Measurements from ENCODE around the gene LRRN3. TPM values are rescaled to one million over a fixed set of nuclear protein-coding genes. Genes with fewer than 3 reads are reported as not detected.

LRRN3 gene
- 3.8 TPM for total RNA-seq

GRCh38 chr7:111090846-111091245 lies at the start of gene LRRN3:
Gene LRRN3 (plus strand): TSS chr7:111091127. CDS start chr7:111122773, 31,646 bp downstream.
- no peaks in the 10 kb centered on the region for H3K9me3 ChIP-seq (ENCODE audit: low read depth, low read length)
- no peaks in the 10 kb centered on the region for H3K27me3 ChIP-seq (ENCODE audit: insufficient read depth, low read length)
- H3K4me3 ChIP-seq (ENCODE audit: low read length) = peak within 1 kb of the TSS; percentile 34

GRCh38 chr7:111041577-111041976 lies 49.4 kb upstream of the LRRN3 start:
- H3K9me3 ChIP-seq (ENCODE audit: low read depth, low read length) = no peaks in the 10 kb centered on the region

More at GRCh38 chr7:111090846-111091245, at the start of gene LRRN3:
- H3K4me1 ChIP-seq (ENCODE audit: insufficient read depth, low read length) = no peaks in the 10 kb centered on the region

GRCh38 chr7:111042842-111043241 lies 48.1 kb upstream of the LRRN3 start:
- no peaks in the 10 kb centered on the region for H3K9me3 ChIP-seq (ENCODE audit: low read depth, low read length)
- no peak overlapping the region for H3K4me3 ChIP-seq (ENCODE audit: low read length)
- H3K27me3 ChIP-seq (ENCODE audit: insufficient read depth, low read length) = no peaks in the 10 kb centered on the region
- H3K4me1 ChIP-seq (ENCODE audit: insufficient read depth, low read length) = no peaks in the 10 kb centered on the region

More at GRCh38 chr7:111041577-111041976, 49.4 kb upstream of the LRRN3 start:
- H3K4me3 ChIP-seq (ENCODE audit: low read length) = no peak overlapping the region
- H3K4me1 ChIP-seq (ENCODE audit: insufficient read depth, low read length) = no peaks in the 10 kb centered on the region
- H3K27me3 ChIP-seq (ENCODE audit: insufficient read depth, low read length) = no peaks in the 10 kb centered on the region

GRCh38 chr7:111043561-111043960 lies 47.4 kb upstream of the LRRN3 start:
- no peak overlapping the region for H3K4me3 ChIP-seq (ENCODE audit: low read length)
- no peaks in the 10 kb centered on the region for H3K9me3 ChIP-seq (ENCODE audit: low read depth, low read length)

GRCh38 chr7:111045449-111045848 lies 45.5 kb upstream of the LRRN3 start:
- Histone ChIP-seq H3K4me3 (ENCODE audit: low read length) (no peak overlapping the region), H3K27me3 (ENCODE audit: insufficient read depth, low read length) (no peaks in the 10 kb centered on the region), H3K4me1 (ENCODE audit: insufficient read depth, low read length) (no peaks in the 10 kb centered on the region), H3K9me3 (ENCODE audit: low read depth, low read length) (no peaks in the 10 kb centered on the region)

More at GRCh38 chr7:111043561-111043960, 47.4 kb upstream of the LRRN3 start:
- Histone ChIP-seq H3K4me1 (ENCODE audit: insufficient read depth, low read length) (no peaks in the 10 kb centered on the region), H3K27me3 (ENCODE audit: insufficient read depth, low read length) (no peaks in the 10 kb centered on the region)

- no peaks in the 10 kb centered on the region for H3K9me3 ChIP-seq (ENCODE audit: low read depth, low read length)
- H3K4me1 ChIP-seq (ENCODE audit: insufficient read depth, low read length) = no peaks in the 10 kb centered on the region
- H3K4me3 ChIP-seq (ENCODE audit: low read length) = no peak overlapping the region
- no peaks in the 10 kb centered on the region for H3K27me3 ChIP-seq (ENCODE audit: insufficient read depth, low read length)
Observed at GRCh38 chr7:111047595-111047994, 43.3 kb upstream of the LRRN3 start.

GRCh38 chr7:111049971-111050680 lies 40.8 kb upstream of the LRRN3 start:
- Histone ChIP-seq H3K27me3 (ENCODE audit: insufficient read depth, low read length) (no peaks in the 10 kb centered on the region), H3K9me3 (ENCODE audit: low read depth, low read length) (no peaks in the 10 kb centered on the region), H3K4me1 (ENCODE audit: insufficient read depth, low read length) (no peaks in the 10 kb centered on the region), H3K4me3 (ENCODE audit: low read length) (no peak overlapping the region)

- no peak overlapping the region for H3K4me3 ChIP-seq (ENCODE audit: low read length)
- H3K4me1 ChIP-seq (ENCODE audit: insufficient read depth, low read length) = no peaks in the 10 kb centered on the region
- H3K9me3 ChIP-seq (ENCODE audit: low read depth, low read length) = no peaks in the 10 kb centered on the region
- H3K27me3 ChIP-seq (ENCODE audit: insufficient read depth, low read length) = no peaks in the 10 kb centered on the region
Observed at GRCh38 chr7:111050875-111051416, 40.0 kb upstream of the LRRN3 start.

GRCh38 chr7:111051832-111052231 lies 39.1 kb upstream of the LRRN3 start:
- Histone ChIP-seq H3K4me3 (ENCODE audit: low read length) (no peak overlapping the region), H3K4me1 (ENCODE audit: insufficient read depth, low read length) (no peaks in the 10 kb centered on the region), H3K9me3 (ENCODE audit: low read depth, low read length) (no peaks in the 10 kb centered on the region), H3K27me3 (ENCODE audit: insufficient read depth, low read length) (no peaks in the 10 kb centered on the region)

- no peaks in the 10 kb centered on the region for H3K27me3 ChIP-seq (ENCODE audit: insufficient read depth, low read length)
- H3K9me3 ChIP-seq (ENCODE audit: low read depth, low read length) = no peaks in the 10 kb centered on the region
- H3K4me1 ChIP-seq (ENCODE audit: insufficient read depth, low read length) = no peaks in the 10 kb centered on the region
- no peak overlapping the region for H3K4me3 ChIP-seq (ENCODE audit: low read length)
Observed at GRCh38 chr7:111053035-111053434, 37.9 kb upstream of the LRRN3 start.

- Histone ChIP-seq H3K4me1 (ENCODE audit: insufficient read depth, low read length) (no peaks in the 10 kb centered on the region), H3K9me3 (ENCODE audit: low read depth, low read length) (no peaks in the 10 kb centered on the region), H3K4me3 (ENCODE audit: low read length) (no peak overlapping the region), H3K27me3 (ENCODE audit: insufficient read depth, low read length) (no peaks in the 10 kb centered on the region)
Observed at GRCh38 chr7:111056371-111056770, 34.6 kb upstream of the LRRN3 start.

- no peak overlapping the region for H3K4me3 ChIP-seq (ENCODE audit: low read length)
- no peaks in the 10 kb centered on the region for H3K27me3 ChIP-seq (ENCODE audit: insufficient read depth, low read length)
- H3K9me3 ChIP-seq (ENCODE audit: low read depth, low read length) = no peaks in the 10 kb centered on the region
- H3K4me1 ChIP-seq (ENCODE audit: insufficient read depth, low read length) = no peaks in the 10 kb centered on the region
Observed at GRCh38 chr7:111057066-111057465, 33.9 kb upstream of the LRRN3 start.

- H3K9me3 ChIP-seq (ENCODE audit: low read depth, low read length) = no peaks in the 10 kb centered on the region
- H3K4me3 ChIP-seq (ENCODE audit: low read length) = no peak overlapping the region
- H3K27me3 ChIP-seq (ENCODE audit: insufficient read depth, low read length) = no peaks in the 10 kb centered on the region
- H3K4me1 ChIP-seq (ENCODE audit: insufficient read depth, low read length) = no peaks in the 10 kb centered on the region
Observed at GRCh38 chr7:111059833-111060232, 31.1 kb upstream of the LRRN3 start.

- Histone ChIP-seq H3K4me3 (ENCODE audit: low read length) (no peak overlapping the region), H3K4me1 (ENCODE audit: insufficient read depth, low read length) (no peaks in the 10 kb centered on the region), H3K27me3 (ENCODE audit: insufficient read depth, low read length) (no peaks in the 10 kb centered on the region), H3K9me3 (ENCODE audit: low read depth, low read length) (no peaks in the 10 kb centered on the region)
Observed at GRCh38 chr7:111063166-111063565, 27.8 kb upstream of the LRRN3 start.

- Histone ChIP-seq H3K9me3 (ENCODE audit: low read depth, low read length) (no peaks in the 10 kb centered on the region), H3K27me3 (ENCODE audit: insufficient read depth, low read length) (no peaks in the 10 kb centered on the region), H3K4me3 (ENCODE audit: low read length) (no peak overlapping the region), H3K4me1 (ENCODE audit: insufficient read depth, low read length) (no peaks in the 10 kb centered on the region)
Observed at GRCh38 chr7:111067251-111067650, 23.7 kb upstream of the LRRN3 start.

- H3K27me3 ChIP-seq (ENCODE audit: insufficient read depth, low read length) = no peaks in the 10 kb centered on the region
- H3K4me3 ChIP-seq (ENCODE audit: low read length) = no peak overlapping the region
- H3K4me1 ChIP-seq (ENCODE audit: insufficient read depth, low read length) = no peaks in the 10 kb centered on the region
- H3K9me3 ChIP-seq (ENCODE audit: low read depth, low read length) = no peaks in the 10 kb centered on the region
Observed at GRCh38 chr7:111067682-111068081, 23.2 kb upstream of the LRRN3 start.

Data from mononuclear cell (primary cell).